GM12874 (cell line): ENCODE measurements around the gene GID8.

Source experiments
- TF ChIP-seq, protein P1 (sequence below): IDR thresholded peaks from 2 replicates; pipeline ENCODE4 v1.5.1; 2011; ENCODE audit warnings: low read depth, mild to moderate bottlenecking, control low read depth, low read length, moderate library complexity; ENCODE audit not compliant: insufficient read depth

GID8 gene

DNA sequence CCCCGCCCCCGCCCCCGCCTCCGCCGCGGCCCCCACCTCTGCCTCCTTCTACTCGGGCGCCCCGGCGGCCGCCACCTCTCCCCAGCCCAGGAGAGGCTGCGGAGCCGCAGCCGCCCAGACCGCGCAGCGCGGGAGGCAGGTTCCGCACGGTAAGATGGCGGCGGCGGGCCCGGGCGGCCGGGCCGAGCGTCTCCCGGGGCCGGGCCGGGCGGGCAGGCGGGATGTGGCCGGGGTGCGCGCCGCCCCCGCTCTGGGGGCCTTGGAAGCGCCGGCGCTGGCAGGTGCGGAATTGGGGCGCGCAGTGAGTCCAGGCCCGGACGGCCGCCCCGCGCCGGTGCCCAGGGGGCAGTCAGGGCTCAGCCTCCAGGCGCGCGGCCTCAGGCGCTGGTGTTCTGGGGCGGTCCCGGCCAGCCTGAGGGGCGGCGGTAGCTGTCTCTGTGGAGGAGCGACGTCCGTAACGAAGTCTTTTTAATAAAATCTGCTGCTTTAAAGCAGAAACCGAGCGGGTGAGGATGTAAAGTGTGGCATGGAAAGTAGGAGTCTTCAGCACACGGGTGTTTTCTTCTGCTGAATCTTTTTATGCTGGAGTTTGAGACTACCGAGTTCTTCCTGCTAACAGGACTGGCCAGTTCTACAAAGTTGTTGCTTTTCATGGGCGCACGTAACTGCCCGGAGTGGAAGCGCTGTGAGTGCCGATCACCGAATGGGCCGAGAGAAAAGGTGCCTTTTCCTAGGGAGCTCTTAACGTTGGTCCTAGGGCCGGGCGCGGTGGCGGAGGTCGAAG is at the start of gene GID8:
GID8 (plus strand) TSS at position 43 of the 784 bp plus-strand sequence. CDS start 3,356 bp downstream, outside the sequence.
- TF ChIP-seq, protein P1, sequence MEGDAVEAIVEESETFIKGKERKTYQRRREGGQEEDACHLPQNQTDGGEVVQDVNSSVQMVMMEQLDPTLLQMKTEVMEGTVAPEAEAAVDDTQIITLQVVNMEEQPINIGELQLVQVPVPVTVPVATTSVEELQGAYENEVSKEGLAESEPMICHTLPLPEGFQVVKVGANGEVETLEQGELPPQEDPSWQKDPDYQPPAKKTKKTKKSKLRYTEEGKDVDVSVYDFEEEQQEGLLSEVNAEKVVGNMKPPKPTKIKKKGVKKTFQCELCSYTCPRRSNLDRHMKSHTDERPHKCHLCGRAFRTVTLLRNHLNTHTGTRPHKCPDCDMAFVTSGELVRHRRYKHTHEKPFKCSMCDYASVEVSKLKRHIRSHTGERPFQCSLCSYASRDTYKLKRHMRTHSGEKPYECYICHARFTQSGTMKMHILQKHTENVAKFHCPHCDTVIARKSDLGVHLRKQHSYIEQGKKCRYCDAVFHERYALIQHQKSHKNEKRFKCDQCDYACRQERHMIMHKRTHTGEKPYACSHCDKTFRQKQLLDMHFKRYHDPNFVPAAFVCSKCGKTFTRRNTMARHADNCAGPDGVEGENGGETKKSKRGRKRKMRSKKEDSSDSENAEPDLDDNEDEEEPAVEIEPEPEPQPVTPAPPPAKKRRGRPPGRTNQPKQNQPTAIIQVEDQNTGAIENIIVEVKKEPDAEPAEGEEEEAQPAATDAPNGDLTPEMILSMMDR = no peak

DNA sequence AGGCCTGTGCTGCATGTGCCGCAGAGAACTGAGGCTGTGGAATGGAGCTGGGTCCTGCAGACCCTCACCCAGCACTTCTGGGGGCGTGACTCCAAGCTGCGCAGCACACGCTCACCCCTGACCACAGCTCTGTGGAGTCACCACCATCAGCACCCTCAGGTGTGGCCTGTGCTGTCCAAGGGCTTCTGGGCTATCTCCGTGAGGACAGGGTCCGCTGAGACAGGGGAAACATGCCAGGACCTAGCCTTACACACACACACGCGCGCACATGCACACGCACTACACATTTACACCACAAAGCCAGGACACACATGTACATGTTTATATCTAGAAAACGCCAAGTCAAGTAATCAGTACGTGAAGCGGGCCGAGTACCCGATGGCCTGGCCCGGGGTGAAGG is 49.5 kb upstream of the GID8 start:
- TF ChIP-seq, protein P1 = no peak

DNA sequence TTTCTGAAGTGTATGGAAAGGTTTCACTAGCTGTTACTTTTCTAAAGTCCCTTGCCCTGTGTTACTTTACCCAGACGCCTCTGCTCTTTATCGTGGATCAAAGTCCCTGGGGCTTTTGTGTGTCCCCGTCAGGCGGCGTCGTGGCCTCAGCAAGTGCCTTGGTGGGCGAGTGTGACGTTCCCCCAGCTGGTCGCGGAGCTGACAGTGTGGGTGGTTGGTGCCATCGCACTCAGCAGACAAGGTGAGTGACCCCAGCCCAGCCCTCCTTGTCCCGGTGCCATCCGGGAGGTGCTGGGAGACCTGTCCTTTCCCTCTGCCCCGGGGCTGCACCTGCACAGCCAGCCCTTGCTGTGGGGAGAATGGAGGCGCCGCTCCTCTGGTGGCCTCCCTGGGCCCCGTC is 49.0 kb upstream of the GID8 start:
- TF ChIP-seq, protein P1 = no peak

DNA sequence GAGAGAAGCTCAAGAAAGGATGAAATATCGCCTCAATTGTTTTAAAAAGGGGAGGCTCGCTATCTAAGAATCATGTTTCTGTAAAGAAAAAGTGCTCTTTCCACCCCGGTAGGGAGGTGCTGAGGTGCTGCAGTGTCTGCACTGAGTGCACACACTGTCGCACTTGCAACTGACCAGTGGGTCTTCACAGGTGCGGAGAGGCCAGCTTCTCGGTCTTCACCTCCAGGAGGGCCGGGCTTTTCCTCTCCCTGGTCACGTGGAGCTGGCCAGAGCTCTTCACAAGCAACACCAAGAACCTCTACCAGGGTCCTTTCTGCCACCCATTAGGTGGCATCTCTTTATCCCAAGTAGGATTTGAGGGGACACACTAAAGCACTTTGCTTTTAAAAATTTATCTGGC is 48.5 kb upstream of the GID8 start:
- TF ChIP-seq, protein P1 = no peak

DNA sequence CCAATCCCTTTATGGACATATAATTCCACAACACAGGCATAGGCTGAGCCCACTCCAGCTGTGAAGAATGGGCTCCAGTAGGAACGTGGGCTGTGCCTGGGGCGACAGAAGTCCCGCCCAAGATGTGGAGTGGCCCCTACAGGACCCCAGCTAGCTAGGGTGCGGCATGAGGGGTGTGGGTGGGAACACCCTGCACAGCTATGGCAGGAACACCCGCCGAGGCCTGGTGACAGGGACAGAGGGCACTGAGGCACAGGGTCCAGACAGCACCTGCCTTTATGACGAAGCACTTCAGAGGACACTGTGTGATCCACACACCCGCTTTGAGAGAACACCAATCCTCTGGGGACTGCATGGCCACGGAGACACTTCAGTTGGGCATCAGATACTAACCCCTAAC is 48.1 kb upstream of the GID8 start:
- TF ChIP-seq, protein P1 = no peak

DNA sequence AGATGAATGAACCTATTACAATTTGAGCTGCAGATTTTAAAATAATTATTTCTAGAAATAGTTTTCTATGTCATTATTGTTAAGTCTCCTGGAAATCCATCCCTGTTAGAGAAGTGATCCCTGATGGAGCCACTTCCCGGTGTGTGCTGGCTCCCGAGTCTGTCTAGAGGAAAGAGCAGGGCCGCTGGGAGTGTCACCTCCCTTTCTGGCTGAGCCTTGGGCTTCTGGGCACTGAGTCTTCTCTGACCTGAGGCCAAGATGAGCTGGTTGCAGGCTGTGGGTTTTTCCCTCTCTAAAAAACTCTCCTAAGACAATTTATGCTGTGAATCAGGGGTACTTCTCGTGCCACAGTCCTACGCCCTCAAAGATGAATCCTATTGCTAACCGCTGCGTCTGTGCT is 47.5 kb upstream of the GID8 start:
- TF ChIP-seq, protein P1 = no peak

DNA sequence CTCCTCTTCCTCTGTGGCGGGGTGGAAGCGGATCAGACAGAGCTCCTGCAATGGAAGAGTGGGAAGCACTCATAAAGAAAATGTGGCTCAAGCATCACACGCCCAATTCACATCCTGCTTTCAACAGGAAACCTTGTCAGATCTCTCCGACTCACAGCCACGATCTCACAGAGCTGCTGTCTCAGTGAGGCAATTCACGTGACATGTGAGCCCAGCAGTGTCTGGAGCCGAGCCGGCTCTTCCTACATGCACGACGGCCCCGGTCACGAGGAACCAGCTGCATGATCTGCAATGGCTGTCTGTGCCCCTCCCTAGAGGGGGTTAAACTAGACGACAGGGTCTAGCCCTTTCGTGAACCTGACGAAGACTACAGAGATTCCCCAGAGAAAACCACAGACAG is 46.8 kb upstream of the GID8 start:
- TF ChIP-seq, protein P1 = no peak
